Lung (tissue), 12 donors: Measurements from ENCODE around the gene PLA2G15. TPM values are rescaled to one million over a fixed set of nuclear protein-coding genes. Genes with fewer than 3 reads are reported as not detected.

Experiments used
- ATAC-seq: fragments of 200-7000 bp; cut with Tn5 transposase; one replicate; pipeline ENCODE4 v1.9.1; 2020; ENCODE audit warnings: moderate number of reproducible peaks; ENCODE audit not compliant: insufficient read depth, low FRiP score
- DNase-seq, 3 donors: peaks; one replicate each; pipeline ENCODE4 v3.0.0-alpha.2; 2013 to 2017
- H3K27ac ChIP-seq, 2 donors: one replicate each; pipeline ENCODE4 v1.5.1; 2013; ENCODE audit warnings: mild to moderate bottlenecking in 2 of 2, moderate library complexity in 2 of 2, control low read depth in 1 of 2, inconsistent platforms in 1 of 2, low read depth in 1 of 2, low read length in 1 of 2
- H3K27me3 ChIP-seq, 3 donors: one replicate each; pipeline ENCODE4 v1.5.1; 2013; ENCODE audit warnings: low read length in 2 of 3; ENCODE audit not compliant: control insufficient read depth in 3 of 3, insufficient read depth in 3 of 3
- H3K36me3 ChIP-seq, 4 donors: one replicate each; pipeline ENCODE4 v1.5.1; 2013; ENCODE audit warnings: low read length in 4 of 4, mild to moderate bottlenecking in 1 of 4, moderate library complexity in 1 of 4; ENCODE audit not compliant: control insufficient read depth in 4 of 4, insufficient read depth in 4 of 4
- H3K4me1 ChIP-seq, 5 donors: one replicate each; pipeline ENCODE4 v1.5.1; 2013; ENCODE audit warnings: low read length in 5 of 5, mild to moderate bottlenecking in 2 of 5, moderate library complexity in 1 of 5; ENCODE audit not compliant: control insufficient read depth in 5 of 5, insufficient read depth in 5 of 5
- H3K4me3 ChIP-seq: one replicate; pipeline ENCODE4 v1.5.1; 2013; ENCODE audit warnings: mild to moderate bottlenecking, control low read depth, moderate library complexity
- H3K9ac ChIP-seq, 2 donors: one replicate each; pipeline ENCODE4 v1.5.1; 2013; ENCODE audit warnings: low read length in 2 of 2, control low read depth in 1 of 2; ENCODE audit not compliant: insufficient read depth in 1 of 2
- H3K9me3 ChIP-seq, 4 donors: one replicate each; pipeline ENCODE4 v1.5.1; 2013; ENCODE audit warnings: low read length in 3 of 4, mild to moderate bottlenecking in 1 of 4, moderate library complexity in 1 of 4; ENCODE audit not compliant: control insufficient read depth in 4 of 4, insufficient read depth in 3 of 4
- CTCF ChIP-seq: IDR thresholded peaks from 2 replicates; pipeline ENCODE4 v1.5.1; 2012; ENCODE audit warnings: mild to moderate bottlenecking; ENCODE audit errors: control extremely low read depth, extremely low read depth
- WGBS, 2 donors: extraction: QIAGEN DNeasy Blood & Tissue Kit; methylation state at CpG; one replicate each; pipeline ENCODE4 v1.1.7; 2013; 5-methylcytosine and 5-hydroxymethylcytosine counted together
- polyA plus RNA-seq, 2 donors: library from polyadenylated mRNA; stranded (reverse); fragments of 200-250 nt; gene quantifications; one replicate each; pipeline ENCODE4 v1.2.1, GENCODE V29; 2013
- total RNA-seq, 2 donors: library from RNA; depleted of rRNA in 1 of 2; stranded (reverse); fragments of >200 nt in 1 of 2; gene quantifications; one replicate each; pipeline ENCODE4 v1.2.1, GENCODE V29; 2014 to 2021
- donor health status: control.
- donor health status: control.
- donor health status: Bipolar disorder and iron deficiency.
- donor health status: healthy.
- donor health status: DM: yes; HTN: yes; CAD: no.

The PLA2G15 gene
- total and polyA plus RNA-seq, 4 donors = 11.0 to 42.4 (median 19.6) TPM

GRCh38 chr16:68227850-68228553, 17.2 kb upstream of the PLA2G15 start:
- WGBS, 2 donors = 36 to 66% methylated on average over 2 of the region's 2 CpGs
- Histone ChIP-seq H3K9me3 (no peaks in the 10 kb centered on the region), H3K9ac (no peak overlapping the region), H3K27ac (no peak overlapping the region), H3K27me3 (no peaks in the 10 kb centered on the region), H3K4me3 (no peak overlapping the region), H3K4me1 (no peaks in the 10 kb centered on the region), H3K36me3 (peaks cover 0 to 25% (median 9%) of the 10 kb centered on the region in 4 donors)
- no peak for TF ChIP-seq CTCF
- ATAC-seq (no peak), DNase-seq (no peak)

GRCh38 chr16:68228652-68229051, 16.5 kb upstream of the PLA2G15 start:
- H3K9me3 ChIP-seq = no peaks in the 10 kb centered on the region
- no peaks in the 10 kb centered on the region for H3K27me3 ChIP-seq
- no peak for TF ChIP-seq CTCF
- ATAC-seq = no peak
- peaks cover 0 to 27% (median 9%) of the 10 kb centered on the region in 4 donors for H3K36me3 ChIP-seq
- peaks cover 0 to 3% (median 2%) of the 10 kb centered on the region in 5 donors for H3K4me1 ChIP-seq
- no peak overlapping the region for H3K4me3 ChIP-seq
- DNase-seq = no peak
- WGBS, 2 donors = 83 to 90% methylated on average over 3 of the region's 3 CpGs
- no peak overlapping the region for H3K27ac ChIP-seq
- no peak overlapping the region for H3K9ac ChIP-seq

- Histone ChIP-seq H3K4me3 (no peak overlapping the region), H3K36me3 (peaks cover 0 to 27% (median 9%) of the 10 kb centered on the region in 4 donors), H3K9ac (no peak overlapping the region), H3K27me3 (no peaks in the 10 kb centered on the region), H3K9me3 (no peaks in the 10 kb centered on the region), H3K4me1 (peaks cover 0 to 7% (median 4%) of the 10 kb centered on the region in 5 donors), H3K27ac (no peak overlapping the region)
- DNase-seq (peak; percentile 65 to 82 (median 78)), ATAC-seq (no peak)
- peak; percentile 71 for TF ChIP-seq CTCF
- 60 to 77% methylated on average over 4 of the region's 4 CpGs for WGBS, 2 donors
Observed at GRCh38 chr16:68229431-68230175, 15.6 kb upstream of the PLA2G15 start.
